Mesothelial cell of epicardium (in vitro differentiated cells): ENCODE data around the gene TRAF3. TPM values are rescaled to one million over a fixed set of nuclear protein-coding genes. Genes with fewer than 3 reads are reported as not detected.

Experiments
- DNase-seq, 2 experiments: peaks; one replicate each; pipeline ENCODE4 v3.0.0; 2021; ENCODE audit warnings: low spot score in 2 of 2; ENCODE audit not compliant: unreplicated experiment in 2 of 2
- H3K27ac Mint-ChIP-seq: 2 replicates; pipeline ENCODE4 v1.8.0; 2021; ENCODE audit warnings: mixed read lengths
- H3K27me3 Mint-ChIP-seq: 2 replicates; pipeline ENCODE4 v1.8.0; 2021; ENCODE audit warnings: low read depth, mixed read lengths
- H3K36me3 Mint-ChIP-seq: 2 replicates; pipeline ENCODE4 v1.8.0; 2021; ENCODE audit warnings: mixed read lengths
- H3K4me1 Mint-ChIP-seq: 2 replicates; pipeline ENCODE4 v1.8.0; 2021; ENCODE audit warnings: mixed read lengths
- H3K4me3 Mint-ChIP-seq: 2 replicates; pipeline ENCODE4 v1.8.0; 2021; ENCODE audit warnings: mild to moderate bottlenecking, moderate library complexity, mixed read lengths
- H3K9me3 Mint-ChIP-seq: 2 replicates; pipeline ENCODE4 v1.8.0; 2021; ENCODE audit warnings: mixed read lengths
- CTCF ChIP-seq: fragments of 200-600 bp; sonication (generic); IDR thresholded peaks from one replicate; pipeline ENCODE4 v1.5.0; 2021; ENCODE audit warnings: antibody characterized with exemption; ENCODE audit not compliant: unreplicated experiment
- total RNA-seq: library from RNA; stranded (reverse); gene quantifications from 3 replicates; pipeline ENCODE4 v1.2.1, GENCODE V29; 2021

The TRAF3 gene
- total RNA-seq, 1 donor from 2014 or later: 26.4 TPM

- Mint-ChIP-seq H3K9me3 (no peaks in the 10 kb centered on the region), H3K4me3 (no peak overlapping the region), H3K36me3 (no peaks in the 10 kb centered on the region), H3K27me3 (no peaks in the 10 kb centered on the region), H3K27ac (no peak overlapping the region), H3K4me1 (no peaks in the 10 kb centered on the region)
- no peak for DNase-seq
- TF ChIP-seq CTCF: no peak
These were observed 139.3 kb downstream of the TRAF3 start for GRCh38 chr14:102916347-102917055.

- Mint-ChIP-seq H3K27me3 (no peaks in the 10 kb centered on the region), H3K9me3 (no peaks in the 10 kb centered on the region), H3K27ac (no peak overlapping the region), H3K36me3 (no peaks in the 10 kb centered on the region), H3K4me3 (no peak overlapping the region), H3K4me1 (no peaks in the 10 kb centered on the region)
- DNase-seq: no peak
- TF ChIP-seq CTCF: no peak
These were observed 139.8 kb downstream of the TRAF3 start for GRCh38 chr14:102917056-102917385.

DNA sequence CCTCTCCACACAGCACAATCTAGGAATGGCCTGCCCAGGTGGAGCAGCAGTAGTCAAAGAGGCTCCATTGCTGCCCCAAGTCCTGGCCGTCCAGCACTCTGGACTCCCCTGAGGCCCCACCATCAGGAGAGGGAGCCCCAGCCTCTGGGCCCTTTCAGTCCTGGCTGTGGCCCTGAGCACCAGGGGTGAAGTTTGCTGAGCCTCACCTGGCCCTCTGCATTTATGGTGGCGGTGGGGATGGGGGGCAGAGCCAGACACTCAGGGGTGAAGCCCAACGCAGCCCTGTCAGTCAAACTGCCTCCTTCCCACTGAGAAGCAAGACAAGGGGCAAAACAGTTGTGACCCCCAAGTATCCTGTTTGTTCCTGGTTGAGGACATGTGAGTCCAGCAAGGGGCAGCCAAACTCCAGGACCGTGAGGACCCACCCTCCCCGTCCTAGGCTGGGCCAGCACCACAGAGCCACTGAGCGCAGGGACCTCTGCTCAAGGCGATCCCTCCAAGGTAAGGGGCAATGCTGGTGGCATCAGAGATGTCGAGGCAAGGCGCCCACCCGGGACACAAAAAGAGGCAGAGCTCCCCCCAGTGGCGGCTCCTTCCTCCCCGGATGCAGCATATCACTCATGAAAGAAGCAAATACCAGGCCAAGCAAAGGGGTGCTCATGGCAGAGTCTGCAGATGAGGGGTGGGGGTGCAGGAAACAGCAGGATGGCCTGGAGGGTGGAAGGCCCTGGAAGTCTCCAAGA, 140.4 kb downstream of the TRAF3 start:
- peak; percentile 26 for TF ChIP-seq CTCF
- Mint-ChIP-seq H3K27me3 (no peaks in the 10 kb centered on the region), H3K4me3 (no peak overlapping the region), H3K27ac (no peak overlapping the region), H3K36me3 (no peaks in the 10 kb centered on the region), H3K9me3 (no peaks in the 10 kb centered on the region), H3K4me1 (no peaks in the 10 kb centered on the region)
- DNase-seq: peak in 1 of 2 experiments; percentile 69

DNA sequence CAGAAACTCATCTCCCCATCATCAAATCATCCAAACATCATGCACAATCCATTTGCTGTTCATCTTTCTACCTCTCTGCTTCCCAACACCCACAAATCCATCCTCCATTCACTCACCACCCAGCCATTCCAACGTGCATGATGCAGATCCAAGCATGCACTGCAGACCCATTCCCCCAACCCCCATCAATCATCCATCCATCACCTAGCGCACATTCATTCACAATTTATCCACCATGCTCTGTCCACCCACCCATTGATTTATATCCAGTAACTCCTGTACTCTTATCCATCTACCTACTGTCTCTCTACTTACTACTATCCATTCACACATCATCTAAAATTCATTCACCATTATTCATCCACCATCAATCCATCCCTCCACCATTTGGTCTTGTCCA, 141.2 kb downstream of the TRAF3 start:
- no peak for TF ChIP-seq CTCF
- no peaks in the 10 kb centered on the region for H3K4me1 Mint-ChIP-seq
- H3K9me3 Mint-ChIP-seq: no peaks in the 10 kb centered on the region
- no peak overlapping the region for H3K4me3 Mint-ChIP-seq
- H3K27me3 Mint-ChIP-seq: no peaks in the 10 kb centered on the region
- H3K36me3 Mint-ChIP-seq: no peaks in the 10 kb centered on the region
- DNase-seq: no peak
- H3K27ac Mint-ChIP-seq: no peak overlapping the region

DNA sequence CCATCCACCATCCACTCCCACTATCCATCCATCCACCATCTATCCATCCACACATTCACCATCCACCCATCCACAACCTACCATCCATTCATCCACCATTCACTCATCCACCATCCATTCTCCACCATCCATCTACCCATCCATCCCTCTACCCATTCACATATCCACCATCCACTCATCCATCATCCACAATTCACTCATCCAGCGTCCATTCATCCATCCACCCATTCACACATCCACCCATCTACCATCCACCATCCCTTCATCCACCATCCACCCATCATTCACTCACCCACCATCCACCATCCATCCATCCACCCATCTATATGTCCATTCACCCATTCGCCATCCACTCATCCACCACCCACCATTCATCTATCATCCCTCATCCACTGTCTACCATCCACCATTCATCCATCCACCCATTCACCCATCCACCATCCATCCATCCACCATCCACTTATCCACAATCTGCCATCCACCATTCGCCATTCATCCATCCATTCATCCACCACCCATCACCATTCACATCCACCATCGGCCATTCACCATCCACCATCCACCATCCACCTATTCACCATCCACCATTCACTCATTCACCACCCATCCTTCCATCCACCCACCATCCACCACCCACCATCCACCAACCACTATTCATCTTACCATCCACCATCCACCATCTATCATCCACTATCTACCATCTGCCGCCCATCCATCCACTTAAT, 143.2 kb downstream of the TRAF3 start:
- no peaks in the 10 kb centered on the region for H3K9me3 Mint-ChIP-seq
- no peaks in the 10 kb centered on the region for H3K36me3 Mint-ChIP-seq

More for the DNA sequence above, 143.2 kb downstream of the TRAF3 start:
- no peaks in the 10 kb centered on the region for H3K4me1 Mint-ChIP-seq
- H3K27me3 Mint-ChIP-seq: peaks cover 4% of the 10 kb centered on the region
- DNase-seq: no peak
- TF ChIP-seq CTCF: no peak
- H3K27ac Mint-ChIP-seq: no peak overlapping the region
- H3K4me3 Mint-ChIP-seq: no peak overlapping the region
